Left lung (tissue), 10 donors: ENCODE measurements around the gene CASP8. TPM values are rescaled to one million over a fixed set of nuclear protein-coding genes. Genes with fewer than 3 reads are reported as not detected.

Experiments used
- ATAC-seq: fragments of 200-7000 bp; cut with Tn5 transposase; one replicate; pipeline ENCODE4 v1.9.1; 2020; ENCODE audit warnings: moderate library complexity
- DNase-seq, 4 donors: peaks; one replicate each; pipeline ENCODE4 v3.0.0-alpha.2; 2013 to 2020
- H3K27ac ChIP-seq, 2 donors: fragments of 200-600 bp; sonication (generic) in 1 of 2; one replicate each; pipeline versions ENCODE4 v1.5.0 to v1.8.0; 2020 to 2021
- H3K27me3 ChIP-seq, 2 donors: fragments of 200-600 bp; sonication (generic) in 1 of 2; one replicate each; pipeline versions ENCODE4 v1.5.0 to v1.8.0; 2020 to 2021
- H3K36me3 ChIP-seq, 2 donors: fragments of 200-600 bp; sonication (generic) in 1 of 2; one replicate each; pipeline versions ENCODE4 v1.5.0 to v1.8.0; 2020 to 2021
- H3K4me1 ChIP-seq, 2 donors: fragments of 200-600 bp; one replicate each; pipeline ENCODE4 v1.8.0; 2021
- H3K4me3 ChIP-seq, 2 donors: fragments of 200-600 bp; sonication (generic) in 1 of 2; one replicate each; pipeline versions ENCODE4 v1.5.0 to v1.8.0; 2020 to 2021; ENCODE audit warnings: mild to moderate bottlenecking in 1 of 2
- H3K9me3 ChIP-seq, 2 donors: fragments of 200-600 bp; sonication (generic) in 1 of 2; one replicate each; pipeline versions ENCODE4 v1.5.0 to v1.8.0; 2020 to 2021
- intact Hi-C, 2 donors: fragments of 100-400 bp; cut with DNase I; formaldehyde crosslinking; loops; one replicate each; pipeline versions ENCODE4 v1.11.2 to v1.14.2; 2022
- polyA plus RNA-seq, 6 donors: library from polyadenylated mRNA; unstranded; fragments of 120-200 nt; gene quantifications; one replicate each; pipeline ENCODE4 v1.2.1, GENCODE V29; 2013; ENCODE audit not compliant: insufficient read length in 6 of 6
- total RNA-seq, 2 donors: library from RNA; stranded (reverse); fragmentation: NEBNext Ultra II Directional; extraction: Animal tissue kit (Norgen Biotek cat#: 25700); gene quantifications; one replicate each; pipeline ENCODE4 v1.2.1, GENCODE V29; 2021
- TF ChIP-seq, protein P1 (sequence below), 2 donors: fragments of 200-600 bp; sonication (generic) in 1 of 2; IDR thresholded peaks; one replicate each; pipeline versions ENCODE4 v1.5.0 to v1.8.0; 2021; ENCODE audit warnings: antibody characterized with exemption in 2 of 2
- donor health status: DM: no; HTN: yes; CAD: no.
- donor health status: DM: no; HTN: no; CAD: no.

The CASP8 gene
- total and polyA plus RNA-seq, 8 donors: 19.2 to 40.4 (median 23.1) TPM

DNA sequence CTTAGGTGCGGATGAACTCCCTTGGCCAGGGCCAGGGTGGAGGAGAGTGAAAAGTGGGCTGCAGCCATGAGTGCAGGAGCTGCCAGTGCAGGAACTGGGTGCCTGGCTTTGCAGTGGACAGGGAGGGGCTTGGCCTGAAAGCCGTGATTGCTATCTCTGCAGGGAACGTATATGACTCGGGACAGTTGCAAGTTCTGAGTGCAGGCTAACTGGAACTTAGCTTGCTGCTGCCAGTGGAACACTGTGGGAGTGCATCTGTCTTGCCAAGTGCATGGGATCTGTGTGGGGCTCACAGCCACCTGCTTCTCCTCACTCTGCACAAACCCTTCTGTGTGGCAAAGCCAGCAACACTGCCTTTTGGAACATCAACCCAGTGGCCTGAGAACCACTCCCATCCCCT is 59.9 kb downstream of the CASP8 start:
- DNase-seq: no peak
- Histone ChIP-seq H3K9me3 (peaks cover 0 to 41% of the 10 kb centered on the region in 2 donors), H3K36me3 (peaks cover 0 to 7% of the 10 kb centered on the region in 2 donors), H3K27ac (no peak overlapping the region), H3K27me3 (no peaks in the 10 kb centered on the region), H3K4me1 (no peaks in the 10 kb centered on the region), H3K4me3 (no peak overlapping the region)
- intact Hi-C loops: no loop called here
- TF ChIP-seq, protein P1, sequence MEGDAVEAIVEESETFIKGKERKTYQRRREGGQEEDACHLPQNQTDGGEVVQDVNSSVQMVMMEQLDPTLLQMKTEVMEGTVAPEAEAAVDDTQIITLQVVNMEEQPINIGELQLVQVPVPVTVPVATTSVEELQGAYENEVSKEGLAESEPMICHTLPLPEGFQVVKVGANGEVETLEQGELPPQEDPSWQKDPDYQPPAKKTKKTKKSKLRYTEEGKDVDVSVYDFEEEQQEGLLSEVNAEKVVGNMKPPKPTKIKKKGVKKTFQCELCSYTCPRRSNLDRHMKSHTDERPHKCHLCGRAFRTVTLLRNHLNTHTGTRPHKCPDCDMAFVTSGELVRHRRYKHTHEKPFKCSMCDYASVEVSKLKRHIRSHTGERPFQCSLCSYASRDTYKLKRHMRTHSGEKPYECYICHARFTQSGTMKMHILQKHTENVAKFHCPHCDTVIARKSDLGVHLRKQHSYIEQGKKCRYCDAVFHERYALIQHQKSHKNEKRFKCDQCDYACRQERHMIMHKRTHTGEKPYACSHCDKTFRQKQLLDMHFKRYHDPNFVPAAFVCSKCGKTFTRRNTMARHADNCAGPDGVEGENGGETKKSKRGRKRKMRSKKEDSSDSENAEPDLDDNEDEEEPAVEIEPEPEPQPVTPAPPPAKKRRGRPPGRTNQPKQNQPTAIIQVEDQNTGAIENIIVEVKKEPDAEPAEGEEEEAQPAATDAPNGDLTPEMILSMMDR (IDR thresholded peaks at IDR 0.05): no peak
- ATAC-seq: no peak

DNA sequence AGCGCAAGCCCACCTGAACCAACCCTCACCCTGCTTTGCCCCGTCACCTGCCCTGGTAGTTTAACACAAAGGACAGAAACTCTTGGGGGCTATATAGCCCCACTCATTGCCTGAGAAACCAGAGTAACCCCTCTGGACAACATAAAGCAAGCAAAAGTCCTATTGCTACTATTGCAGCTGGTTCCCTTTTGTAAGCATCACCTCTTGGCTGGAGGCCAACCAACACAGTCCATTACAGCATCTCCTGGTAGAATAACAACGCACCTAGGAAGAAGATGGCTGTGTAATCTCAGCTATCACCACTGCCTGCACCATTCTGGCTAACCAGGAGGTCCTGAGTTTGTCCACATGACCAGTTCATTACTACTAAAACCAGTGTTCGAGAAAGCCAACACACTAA is 60.4 kb downstream of the CASP8 start:
- Histone ChIP-seq H3K4me1 (no peaks in the 10 kb centered on the region), H3K36me3 (peaks cover 0 to 7% of the 10 kb centered on the region in 2 donors), H3K27me3 (no peaks in the 10 kb centered on the region), H3K27ac (no peak overlapping the region), H3K9me3 (peaks cover 0 to 44% of the 10 kb centered on the region in 2 donors), H3K4me3 (no peak overlapping the region)
- no peak for DNase-seq
- ATAC-seq: no peak
- intact Hi-C loops: no loop called here
- TF ChIP-seq, protein P1 (IDR thresholded peaks at IDR 0.05): no peak

DNA sequence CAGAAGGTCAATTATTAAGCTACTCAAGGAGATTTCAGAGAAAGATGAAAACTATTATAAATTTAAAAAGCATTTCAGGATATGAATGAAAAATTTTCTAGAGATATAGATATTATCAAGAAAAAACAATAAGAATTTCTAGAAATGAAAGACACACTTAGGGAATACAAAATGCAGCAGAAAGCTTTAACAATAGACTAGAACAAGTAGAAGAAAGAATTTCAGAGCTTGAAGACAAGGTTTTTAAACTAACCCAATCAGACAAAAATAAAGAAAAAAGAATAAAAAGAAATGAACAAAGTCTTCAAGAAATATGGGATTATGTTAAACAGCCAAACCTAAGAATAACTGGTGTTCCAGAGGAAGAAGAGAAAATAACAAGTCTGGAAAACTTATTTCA is 62.4 kb downstream of the CASP8 start:
- no peak overlapping the region for H3K27ac ChIP-seq
- H3K4me3 ChIP-seq: no peak overlapping the region
- TF ChIP-seq, protein P1 (IDR thresholded peaks at IDR 0.05): no peak
- DNase-seq (no peak), ATAC-seq (no peak)
- no peaks in the 10 kb centered on the region for H3K27me3 ChIP-seq
- peaks cover 0 to 50% of the 10 kb centered on the region in 2 donors for H3K9me3 ChIP-seq
- intact Hi-C loops: no loop called here
- peaks cover 0 to 7% of the 10 kb centered on the region in 2 donors for H3K36me3 ChIP-seq
- H3K4me1 ChIP-seq: no peaks in the 10 kb centered on the region

DNA sequence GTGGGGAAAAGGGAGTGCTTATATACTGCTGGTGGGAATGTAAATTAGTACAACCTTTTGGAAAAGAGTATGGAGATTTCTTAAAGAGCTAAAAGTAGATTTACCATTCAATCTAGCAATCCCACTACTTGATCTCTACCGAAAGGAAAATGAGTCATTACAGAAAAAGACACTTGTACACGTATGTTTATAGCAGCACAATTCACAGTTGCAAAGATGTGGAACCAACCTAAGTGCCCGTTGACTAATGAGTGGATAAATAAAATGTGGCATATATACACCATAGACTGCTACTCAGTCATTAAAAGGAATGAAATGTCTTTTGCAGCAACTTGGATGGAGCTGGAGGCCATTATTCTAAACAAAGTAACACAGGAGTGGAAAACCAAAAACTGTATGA is 67.3 kb downstream of the CASP8 start:
- no peak overlapping the region for H3K27ac ChIP-seq
- peaks cover 0 to 29% of the 10 kb centered on the region in 2 donors for H3K9me3 ChIP-seq
- intact Hi-C loops: no loop called here
- TF ChIP-seq, protein P1 (IDR thresholded peaks at IDR 0.05): no peak
- DNase-seq: no peak
- H3K27me3 ChIP-seq: no peaks in the 10 kb centered on the region
- H3K4me1 ChIP-seq: no peaks in the 10 kb centered on the region
- ATAC-seq: no peak
- no peak overlapping the region for H3K4me3 ChIP-seq
- no peaks in the 10 kb centered on the region for H3K36me3 ChIP-seq

DNA sequence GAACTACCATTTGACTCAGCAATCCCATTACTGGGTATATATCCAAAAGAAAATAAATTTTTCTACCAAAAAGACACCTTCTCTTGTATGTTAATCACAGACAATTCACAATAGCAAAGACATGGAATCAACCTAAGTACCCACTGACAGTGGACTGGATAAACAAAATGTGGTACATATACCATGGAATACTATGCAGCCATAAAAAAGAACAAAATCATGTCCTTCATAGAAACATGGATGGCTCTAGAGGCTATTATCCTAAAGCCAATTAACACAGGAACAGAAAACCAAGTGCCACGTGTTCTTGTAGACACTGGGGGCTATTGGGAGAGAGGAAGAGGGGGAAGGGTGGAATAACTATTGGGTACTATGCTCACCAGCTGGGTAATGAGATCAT is 69.1 kb downstream of the CASP8 start:
- ATAC-seq (no peak), DNase-seq (no peak)
- H3K27me3 ChIP-seq: no peaks in the 10 kb centered on the region
- peaks cover 0 to 14% of the 10 kb centered on the region in 2 donors for H3K9me3 ChIP-seq
- H3K4me1 ChIP-seq: no peaks in the 10 kb centered on the region
- H3K36me3 ChIP-seq: no peaks in the 10 kb centered on the region
- H3K27ac ChIP-seq: no peak overlapping the region
- H3K4me3 ChIP-seq: no peak overlapping the region
- TF ChIP-seq, protein P1 (IDR thresholded peaks at IDR 0.05): no peak
- intact Hi-C loops: no loop called here

Other genes starting within 250 kb of the CASP8 start
- 10 to 100 TPM; 24.2 to 37.9 TPM for gene HYCC2, start 188.9 kb upstream of the CASP8 start, total RNA-seq
- 10 to 100 TPM; 13.4 to 15.7 (median 14.8) TPM for gene HYCC2, start 188.9 kb upstream of the CASP8 start, polyA plus RNA-seq
- gene NDUFB3, start 188.5 kb upstream of the CASP8 start, total RNA-seq: 10 to 100 TPM; 92.1 to 92.9 TPM
- gene NDUFB3, start 188.5 kb upstream of the CASP8 start, polyA plus RNA-seq: 10 to 100 TPM; 58.2 to 69.3 (median 64.3) TPM
- gene CFLAR, start 144.4 kb upstream of the CASP8 start, total RNA-seq: 100 to 1,000 TPM; 278 to 327 TPM
- 100 to 1,000 TPM in 4 of 6 donors, 10 to 100 TPM in 2; 93.3 to 103 (median 101) TPM for gene CFLAR, start 144.4 kb upstream of the CASP8 start, polyA plus RNA-seq
- 10 to 100 TPM; 30.3 to 31.5 TPM for gene CASP10, start 77.4 kb upstream of the CASP8 start, total RNA-seq
- gene CASP10, start 77.4 kb upstream of the CASP8 start, polyA plus RNA-seq: 10 to 100 TPM; 14.6 to 21.2 (median 16.4) TPM
- gene FLACC1, start 96.8 kb downstream of the CASP8 start, total RNA-seq: 1 to 10 TPM; 1.5 to 2.0 TPM
- gene FLACC1, start 96.8 kb downstream of the CASP8 start, polyA plus RNA-seq: 1 to 10 TPM; 2.0 to 5.1 (median 4.1) TPM
- gene TRAK2, start 190.9 kb downstream of the CASP8 start, total RNA-seq: 10 to 100 TPM; 49.0 to 53.9 TPM
- 10 to 100 TPM; 46.3 to 54.7 (median 50.4) TPM for gene TRAK2, start 190.9 kb downstream of the CASP8 start, polyA plus RNA-seq
- gene STRADB, start 191.2 kb downstream of the CASP8 start, total RNA-seq: 10 to 100 TPM; 16.0 to 23.6 TPM
- gene STRADB, start 191.2 kb downstream of the CASP8 start, polyA plus RNA-seq: 10 to 100 TPM; 42.3 to 54.9 (median 46.4) TPM